Ramos (cell line): ENCODE data around the gene ASTN1.

Experiments
- in situ Hi-C: fragments of 300-500 bp; cut with MboI; formaldehyde crosslinking; loops from one replicate; pipeline ENCODE4 v1.14.3; 2022; ENCODE audit warnings: low sequenced_read_pairs; ENCODE audit not compliant: unreplicated experiment

ASTN1 gene

DNA sequence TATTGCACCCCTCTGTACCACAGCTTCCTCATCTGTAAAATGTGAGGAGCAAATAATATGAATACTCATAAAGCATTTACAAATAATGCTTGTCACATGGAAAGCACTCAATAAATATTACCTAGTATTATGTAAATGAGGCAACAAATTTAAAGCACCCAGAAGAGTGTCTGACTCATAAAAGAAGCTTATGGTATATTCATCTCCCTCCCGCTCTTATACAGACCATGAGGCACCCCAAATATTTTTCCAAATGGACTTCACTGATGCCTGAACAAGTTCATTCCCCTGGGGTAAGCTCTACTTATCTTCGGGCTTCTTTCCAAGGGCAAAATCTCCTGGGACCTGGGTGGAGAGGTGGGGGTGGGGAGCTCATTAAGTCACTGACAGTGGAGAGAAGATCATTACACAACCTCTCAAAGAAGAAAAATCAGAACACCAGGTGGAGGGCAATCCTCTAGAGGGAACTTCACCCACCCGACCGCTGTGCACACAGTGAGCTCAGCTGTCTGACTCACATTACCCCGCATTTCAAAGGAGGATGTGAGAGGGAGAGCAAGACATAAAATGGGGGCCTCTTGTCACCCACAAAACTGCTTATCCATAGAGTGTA lies 166.2 kb downstream of the ASTN1 start:
- in situ Hi-C loops: no loop called here

DNA sequence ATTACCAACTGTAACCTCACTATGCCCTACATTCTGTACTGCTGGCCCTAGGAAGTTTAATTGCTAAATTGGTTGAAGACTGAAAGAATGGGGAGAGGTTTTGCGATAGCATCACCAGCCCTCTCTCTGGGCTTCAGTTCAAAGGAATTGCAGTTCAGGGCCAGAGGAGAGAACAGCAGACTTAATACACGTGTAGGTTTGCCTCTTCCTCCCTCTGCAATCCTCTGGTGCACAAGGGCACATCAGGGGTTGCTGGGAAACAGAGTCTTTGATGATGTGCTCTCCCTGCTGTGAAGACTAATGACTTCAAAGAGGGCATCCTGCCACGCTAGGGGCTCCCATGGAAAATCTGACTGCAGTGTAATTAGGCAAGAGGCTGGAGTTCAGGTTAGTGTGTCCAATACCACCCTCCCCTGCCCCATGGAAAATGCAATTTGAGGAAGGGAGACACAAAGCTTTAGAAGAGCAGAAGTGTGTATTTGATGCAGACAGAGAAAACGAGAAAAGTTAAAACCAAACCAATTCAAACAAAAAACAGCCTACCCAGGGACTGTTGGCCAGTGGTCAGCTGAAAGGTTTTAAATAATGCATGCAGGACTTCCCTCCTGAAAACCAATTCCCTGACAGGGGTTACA lies 167.9 kb downstream of the ASTN1 start:
- in situ Hi-C loops: no loop called here

DNA sequence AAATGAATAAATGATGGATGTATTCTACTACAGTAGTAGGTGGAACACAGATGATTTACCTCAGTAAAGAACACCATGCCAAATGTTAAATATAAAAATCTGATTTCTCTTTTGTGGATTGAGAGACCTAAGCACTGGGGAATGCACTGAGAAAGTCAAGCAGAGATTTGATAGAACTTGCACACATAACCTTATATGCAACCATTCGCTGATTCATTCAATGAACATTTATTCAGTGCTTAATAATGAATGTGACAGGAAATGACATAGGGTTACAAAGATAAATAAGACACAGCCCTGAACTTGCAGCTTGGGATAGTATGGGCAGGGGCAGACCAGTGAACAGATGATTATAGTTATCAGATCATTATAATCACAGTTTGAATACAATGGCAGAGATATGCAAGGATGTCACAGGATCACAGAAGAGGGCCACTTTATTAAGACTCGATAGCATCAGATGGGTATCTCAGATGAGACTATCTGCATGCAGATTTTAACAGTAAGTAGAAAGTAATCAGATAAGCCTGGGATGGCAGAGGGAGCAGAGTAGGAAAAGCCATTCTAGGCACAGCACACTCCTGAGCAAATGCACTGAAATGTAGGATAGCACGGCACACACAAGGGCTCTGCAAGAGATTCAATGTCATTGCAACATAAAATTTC lies 169.4 kb downstream of the ASTN1 start:
- in situ Hi-C loops: no loop called here

DNA sequence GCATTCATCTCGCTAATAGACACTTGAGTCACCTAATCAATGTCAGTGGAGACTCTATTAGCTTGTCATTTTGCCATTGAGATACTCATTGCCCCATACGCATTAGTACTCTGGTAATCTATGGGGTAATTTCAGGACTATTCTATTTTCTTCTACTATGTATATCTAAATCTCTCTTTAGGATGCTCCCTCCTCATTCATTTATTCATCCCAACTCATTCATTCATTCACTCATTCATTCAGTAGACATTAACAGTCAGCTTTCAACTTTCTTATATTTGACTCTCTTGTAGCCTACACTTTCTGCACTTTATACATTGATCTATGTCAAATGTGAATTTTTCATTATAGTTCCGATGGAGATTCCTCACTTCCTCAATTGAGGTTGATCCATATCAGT lies 170.9 kb downstream of the ASTN1 start:
- in situ Hi-C loops: no loop called here

DNA sequence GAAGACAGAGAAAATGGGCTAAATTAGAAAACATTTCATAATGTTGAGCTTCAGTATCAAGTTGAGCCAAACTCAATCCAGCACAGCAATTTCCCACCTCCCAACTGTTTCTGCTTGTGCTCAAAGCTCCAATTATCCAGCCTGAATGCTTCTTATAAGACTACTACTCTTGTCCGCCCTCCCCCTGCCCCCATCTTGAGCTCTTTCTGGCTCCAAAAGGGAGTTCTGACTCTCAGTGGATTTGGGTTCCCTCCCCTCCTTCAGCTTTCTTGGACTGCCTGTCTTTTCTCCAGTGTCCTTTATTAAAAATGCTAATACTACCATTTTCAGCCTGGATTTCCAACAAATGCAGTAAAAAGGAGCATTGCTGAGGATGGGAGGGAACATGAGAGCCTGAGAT lies 174.8 kb downstream of the ASTN1 start:
- in situ Hi-C loops: no loop called here

DNA sequence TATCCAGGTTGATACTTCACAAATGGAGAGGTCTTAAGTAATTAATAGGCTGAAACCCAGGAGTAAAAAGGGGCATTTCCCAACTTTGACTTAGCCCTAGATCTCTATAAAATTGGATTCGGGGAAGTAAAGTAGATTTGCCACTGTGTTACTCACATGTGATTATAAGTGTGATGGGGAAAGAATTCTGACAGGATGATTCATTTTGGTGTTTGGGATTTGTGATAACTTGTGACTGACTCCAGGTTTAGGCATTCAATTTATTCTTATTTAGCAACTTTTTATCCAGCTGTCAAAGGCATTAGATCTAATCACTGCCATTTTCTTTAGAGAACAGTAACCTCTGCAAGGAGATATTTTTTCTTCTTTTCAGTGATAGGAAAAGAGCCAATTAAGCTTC lies 175.5 kb downstream of the ASTN1 start:
- in situ Hi-C loops: no loop called here

DNA sequence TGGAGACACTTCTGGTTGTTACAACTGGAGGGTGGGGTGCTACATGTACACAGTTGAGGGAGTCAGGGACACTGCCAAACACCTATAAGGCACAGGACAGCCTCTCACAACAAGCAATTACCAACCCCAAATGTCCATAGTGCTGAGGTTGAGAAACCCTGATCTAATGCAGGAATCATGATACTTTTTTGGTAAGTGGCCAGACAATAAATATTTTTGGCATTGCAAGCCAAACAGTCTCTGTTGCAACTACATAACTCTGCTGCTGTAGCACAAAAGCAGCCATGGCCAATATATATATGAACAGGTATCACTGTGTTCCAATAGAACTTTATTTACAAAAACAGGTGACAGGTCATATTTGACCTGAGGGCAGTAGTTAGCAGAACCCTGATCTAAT lies 177.5 kb downstream of the ASTN1 start:
- in situ Hi-C loops: no loop called here

DNA sequence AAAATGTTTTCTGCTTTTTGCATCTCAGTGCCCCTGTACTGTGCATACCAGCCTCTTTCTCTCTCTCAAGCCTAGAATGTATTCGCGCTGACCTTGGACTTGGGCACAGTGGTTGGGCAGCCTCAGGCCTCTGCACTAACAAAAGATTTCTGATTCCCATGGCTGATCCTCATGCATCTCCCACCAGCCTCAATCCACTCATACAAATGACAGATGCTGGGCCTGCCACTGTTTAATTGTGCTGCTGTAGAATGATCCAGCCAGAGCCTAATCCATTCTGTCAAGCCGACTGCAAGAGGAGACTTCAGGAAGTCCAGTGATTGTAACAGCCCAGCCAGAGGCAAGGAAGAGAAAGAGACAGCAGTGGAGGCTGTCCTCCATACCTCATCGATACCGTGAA lies 180.8 kb downstream of the ASTN1 start:
- in situ Hi-C loops: no loop called here

DNA sequence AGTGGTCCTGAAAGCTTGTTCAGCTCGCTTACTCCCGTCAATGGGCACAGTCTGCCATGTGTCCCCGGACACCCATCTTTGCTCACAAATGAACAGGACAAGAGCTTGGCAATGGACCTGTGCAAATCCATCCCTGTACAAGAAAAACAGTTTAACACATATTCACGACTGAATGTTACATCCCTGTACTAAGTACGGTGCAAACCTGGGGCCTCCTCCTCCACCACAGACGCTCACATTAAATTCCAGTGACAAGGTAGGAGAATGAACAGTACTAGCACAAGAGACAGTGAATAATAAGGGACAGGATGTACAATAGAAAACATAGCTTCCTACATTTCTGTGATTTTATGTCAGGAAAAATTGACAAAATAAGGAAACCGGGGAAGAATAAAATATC lies 187.7 kb downstream of the ASTN1 start:
- in situ Hi-C loops: no loop called here

DNA sequence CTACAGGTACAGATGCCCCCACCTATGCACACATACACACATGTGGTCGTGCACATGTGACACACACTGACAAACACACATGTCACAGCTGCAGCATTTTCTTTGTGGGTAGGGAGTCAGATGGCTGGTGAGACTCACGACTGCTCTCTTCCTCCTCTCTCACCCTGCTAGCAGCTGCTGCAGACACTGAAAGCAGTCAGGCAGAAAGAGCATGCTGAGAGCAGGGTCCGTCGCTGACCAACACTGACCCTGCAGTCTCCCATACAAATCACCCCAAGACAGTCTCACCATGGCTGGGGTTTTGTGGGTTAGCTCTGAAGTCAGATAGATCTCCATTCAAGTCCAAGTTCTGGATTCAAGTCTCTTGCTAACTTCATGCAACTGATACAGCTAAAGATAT lies 188.3 kb downstream of the ASTN1 start:
- in situ Hi-C loops: no loop called here

DNA sequence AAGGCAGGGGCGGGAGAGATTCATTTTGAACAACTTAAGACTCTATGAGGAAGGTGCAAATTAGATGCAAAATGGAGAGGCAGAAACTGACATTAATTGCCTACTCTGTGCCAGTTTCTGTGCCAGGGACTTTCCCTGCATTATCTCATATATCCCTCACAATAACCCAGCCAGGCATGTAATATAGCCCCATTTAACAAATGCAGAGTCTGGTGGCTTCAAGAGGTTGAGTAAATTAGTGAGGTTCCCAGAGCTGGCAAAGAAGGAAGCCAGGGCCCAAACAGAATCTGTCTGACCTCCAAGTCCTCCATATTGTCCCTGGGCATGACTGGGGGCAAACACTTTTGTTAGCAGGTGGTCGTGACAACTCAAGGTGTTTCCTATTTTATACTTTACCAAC lies 199.8 kb downstream of the ASTN1 start:
- in situ Hi-C loops: no loop called here

DNA sequence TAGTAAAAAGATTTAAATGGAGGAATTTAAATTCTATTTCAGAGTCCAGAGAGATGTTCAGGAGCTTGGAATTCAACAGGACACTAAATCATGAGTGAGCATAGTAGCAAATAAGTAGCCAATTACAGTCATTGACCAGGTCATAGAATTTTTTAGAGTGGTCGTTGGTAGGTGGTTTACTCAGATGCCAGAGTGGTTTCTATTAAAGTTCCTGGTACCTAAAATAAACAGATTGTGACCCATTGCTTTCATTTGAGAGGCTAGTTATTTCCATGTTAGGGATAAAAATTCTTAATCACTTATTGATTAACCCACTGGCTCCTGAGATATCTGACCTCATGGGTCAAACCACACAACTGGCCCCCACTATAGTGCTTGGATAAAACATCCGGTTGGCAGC lies 201.3 kb downstream of the ASTN1 start:
- in situ Hi-C loops: no loop called here

DNA sequence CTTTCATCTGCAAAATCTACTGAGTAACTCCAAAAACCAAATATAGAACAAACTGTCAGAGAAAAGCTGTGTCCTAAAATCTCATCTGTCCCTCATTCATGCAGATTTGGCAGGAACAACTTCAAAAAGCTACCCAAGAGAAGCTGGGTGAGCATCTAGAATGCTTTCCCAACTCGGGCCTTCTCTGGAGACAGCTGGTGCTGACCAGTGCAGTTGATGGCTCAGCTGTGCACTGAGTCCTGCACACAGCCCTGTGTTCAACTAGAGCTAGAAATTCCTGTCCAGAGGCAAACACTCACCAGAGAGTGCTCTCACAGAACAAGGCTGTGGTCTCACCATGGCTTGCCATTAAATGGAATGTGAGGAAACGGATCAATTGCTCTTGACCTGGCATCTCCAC lies 202.8 kb downstream of the ASTN1 start:
- in situ Hi-C loops: no loop called here

DNA sequence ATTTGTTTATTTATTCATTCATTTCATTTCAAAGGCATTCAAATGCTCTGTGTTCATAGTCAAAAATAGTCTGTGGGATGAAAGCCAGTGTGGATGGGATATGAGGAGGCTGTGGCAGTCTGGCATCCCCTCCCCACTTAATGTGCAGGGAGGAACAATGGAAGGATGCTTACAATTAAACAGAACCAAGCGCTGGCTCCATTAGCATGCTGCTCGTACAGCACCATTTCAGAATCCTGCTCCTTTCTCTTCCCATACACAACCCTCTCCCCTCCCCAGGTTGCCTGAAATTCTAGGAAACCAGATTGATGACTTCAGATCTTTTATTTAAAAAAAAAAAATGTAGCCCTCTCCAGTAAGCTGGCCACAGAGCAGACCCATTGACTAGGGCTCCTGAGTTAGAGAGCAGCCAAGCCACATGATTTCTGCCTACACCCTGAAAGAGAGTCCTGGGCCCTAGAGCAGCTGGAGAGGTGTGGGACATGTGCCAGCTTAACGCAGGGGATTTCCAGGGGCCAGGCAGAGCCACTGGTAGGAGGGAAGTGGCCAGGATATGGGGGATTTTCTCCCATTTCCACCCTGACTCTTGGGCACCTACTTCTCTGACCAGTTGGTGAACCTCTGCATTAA lies 205.2 kb downstream of the ASTN1 start:
- in situ Hi-C loops: no loop called here

DNA sequence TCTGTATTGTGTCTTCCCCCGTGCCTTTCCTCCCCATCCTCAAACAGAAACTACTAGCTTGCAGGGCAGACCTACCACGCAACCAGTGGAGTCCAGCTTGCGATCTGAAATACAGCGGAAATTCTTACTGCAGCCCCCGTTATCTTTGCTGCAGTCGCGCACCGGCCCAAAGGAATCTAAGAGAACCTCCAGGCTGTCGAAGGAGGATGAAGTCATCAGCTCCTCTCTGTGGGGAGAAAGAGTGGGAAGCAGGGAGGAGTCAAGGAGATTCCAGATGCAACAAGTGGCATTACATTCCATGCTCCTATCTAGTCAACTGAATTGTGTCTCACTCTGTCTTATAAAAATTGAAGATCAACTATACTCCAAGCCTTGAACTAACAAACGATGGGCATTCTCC lies 206.9 kb downstream of the ASTN1 start:
- in situ Hi-C loops: no loop called here

DNA sequence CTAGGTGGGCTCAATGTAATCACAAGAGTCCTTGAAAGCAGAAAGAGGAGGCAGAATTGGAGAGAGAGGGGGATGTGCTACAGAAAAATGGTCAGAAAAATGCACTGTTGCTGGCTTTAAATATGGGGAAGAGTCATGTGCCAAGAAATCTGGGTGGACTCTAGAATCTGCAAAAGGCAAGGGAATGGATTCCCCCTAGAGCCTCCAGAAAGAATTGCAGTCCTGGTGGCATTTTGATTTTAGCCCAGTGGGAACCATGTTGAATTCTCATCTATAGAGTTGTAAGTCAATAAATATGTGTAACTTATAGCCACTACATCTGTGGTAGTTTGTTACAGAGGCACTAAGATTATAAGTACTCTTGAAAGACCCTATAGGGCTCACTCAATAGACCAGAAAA lies 210.3 kb downstream of the ASTN1 start:
- in situ Hi-C loops: no loop called here

DNA sequence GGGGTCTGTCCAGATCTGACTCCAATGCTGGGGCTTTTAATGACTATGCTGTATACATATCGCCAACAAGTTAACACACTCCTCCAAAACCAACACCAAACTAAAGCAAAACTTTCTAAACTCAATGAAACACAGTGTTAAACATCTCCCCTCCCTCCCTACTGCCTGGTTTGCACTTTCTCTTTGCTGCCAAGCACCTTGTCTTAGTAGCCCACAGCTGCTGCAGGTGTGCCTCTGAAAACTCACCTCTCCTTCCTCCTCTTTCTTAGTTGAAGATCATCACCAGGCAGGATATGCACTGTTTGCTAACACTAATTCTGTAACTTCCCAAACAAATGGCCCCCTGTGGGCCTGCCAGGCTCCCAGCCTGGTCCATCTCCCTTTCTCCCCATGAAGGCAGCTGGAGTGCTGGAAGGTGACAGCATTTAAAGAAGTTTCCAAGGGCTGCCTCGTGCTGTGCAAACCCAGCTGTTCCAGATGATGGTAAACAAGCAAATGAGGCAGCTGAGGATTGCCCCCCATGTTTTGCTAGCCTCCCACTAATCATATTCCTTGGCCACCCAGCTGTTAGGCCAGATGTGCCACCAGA lies 213.7 kb downstream of the ASTN1 start:
- in situ Hi-C loops: no loop called here

DNA sequence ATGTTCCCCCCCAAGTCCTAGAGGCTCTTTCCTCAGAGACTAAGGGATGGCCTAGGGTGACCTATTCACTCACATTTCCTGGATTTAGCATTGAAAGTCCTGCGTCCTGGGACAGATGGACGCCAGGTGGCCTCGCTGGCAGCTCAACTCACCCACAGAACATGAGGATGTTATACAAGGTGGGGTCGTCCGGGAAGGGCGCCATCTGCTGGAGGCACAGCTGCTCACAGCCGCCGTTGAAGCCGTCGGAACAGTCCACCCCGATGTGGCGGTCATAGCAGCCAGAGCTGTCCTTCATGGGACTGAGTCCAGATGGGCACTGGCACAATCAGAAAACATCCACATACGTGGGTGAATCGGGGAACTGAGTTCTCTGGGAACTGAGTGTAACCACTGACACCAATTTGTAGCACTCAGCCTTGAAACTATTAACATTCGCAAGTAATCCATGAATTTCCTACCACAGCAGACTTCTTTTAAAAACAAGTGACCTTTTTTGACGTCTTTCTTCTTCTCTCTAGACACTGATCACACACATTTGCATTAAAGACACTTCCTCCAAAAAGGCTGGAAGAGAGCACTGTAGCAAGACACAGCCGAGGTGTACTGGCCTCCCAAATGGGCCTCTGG lies 215.4 kb downstream of the ASTN1 start:
- in situ Hi-C loops: no loop called here

DNA sequence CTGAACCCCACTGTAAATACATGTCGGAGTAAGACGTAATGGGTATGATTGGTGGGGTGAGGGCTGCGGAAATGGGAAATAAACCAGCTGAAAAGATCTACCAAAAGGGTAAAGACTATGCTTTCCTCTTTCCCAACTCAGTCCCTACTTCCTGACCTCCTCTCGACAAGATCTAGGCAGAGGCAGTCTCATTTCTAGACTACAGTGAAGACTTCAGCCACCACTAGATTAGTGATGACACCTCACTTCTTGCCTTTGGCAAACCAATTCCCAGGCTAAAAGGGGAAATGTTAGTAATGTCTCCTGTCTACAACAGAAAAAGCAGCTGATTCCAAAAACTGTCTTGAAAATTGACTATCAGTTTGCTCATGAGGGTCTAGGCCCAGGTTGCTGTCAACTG lies 219.9 kb downstream of the ASTN1 start:
- in situ Hi-C loops: no loop called here

DNA sequence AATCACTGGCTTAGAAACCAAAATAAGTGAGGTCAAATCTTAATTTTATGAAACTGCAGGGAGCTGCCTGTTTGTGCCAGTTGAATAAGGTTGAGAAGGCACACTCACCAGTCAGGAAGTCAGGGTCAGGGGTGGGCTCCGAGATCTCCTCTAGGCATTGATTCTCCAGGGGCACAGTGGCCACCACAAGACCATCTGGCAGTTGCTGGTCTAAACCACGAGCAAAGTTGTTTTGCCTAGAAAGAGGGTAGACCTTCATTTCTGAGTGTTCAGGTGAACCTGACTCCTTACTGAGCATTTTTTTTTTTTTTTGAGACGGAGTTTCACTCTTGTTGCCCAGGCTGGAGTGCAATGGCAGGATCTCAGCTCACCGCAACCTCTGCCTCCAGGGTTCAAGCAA lies 220.7 kb downstream of the ASTN1 start:
- in situ Hi-C loops: no loop called here

DNA sequence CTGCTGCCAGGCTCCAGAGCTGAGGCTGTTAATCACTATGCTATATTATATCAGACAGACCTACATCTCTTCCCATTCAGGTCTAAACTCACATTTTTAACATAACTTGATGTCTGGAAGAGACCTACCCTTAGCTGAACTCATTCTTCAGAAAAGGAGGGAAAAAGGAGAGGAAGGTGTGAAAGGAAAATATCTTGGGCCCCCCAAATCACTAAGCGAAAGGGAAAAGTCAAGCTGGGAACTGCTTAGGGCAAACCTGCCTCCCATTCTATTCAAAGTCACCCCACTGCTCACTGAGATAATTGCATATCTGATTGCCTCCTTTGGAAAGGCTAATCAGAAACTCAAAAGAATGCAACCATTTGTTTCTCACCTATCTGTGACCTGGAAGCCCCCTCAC lies 222.2 kb downstream of the ASTN1 start:
- in situ Hi-C loops: no loop called here
